T-cell (primary cell): Measurements from ENCODE around the gene CRAMP1. TPM values are rescaled to one million over a fixed set of nuclear protein-coding genes. Genes with fewer than 3 reads are reported as not detected.

Experiments
- ATAC-seq, 4 experiments: fragments of 200-7000 bp in 3 of 4; fragments of 150-1000 bp in 1 of 4; cut with Tn5 transposase; replicated peaks in 1 of 4; 1 replicate in 3 of 4; 2 replicates in 1 of 4; pipeline ENCODE4 v1.10.0; 2021; ENCODE audit warnings: moderate library complexity in 3 of 4, mild to moderate bottlenecking in 2 of 4, moderate number of reproducible peaks in 1 of 4
- CTCF ChIA-PET, 2 donors: fragments of 300-600 bp; sonication (Branson Sonifier 250); formaldehyde crosslinking; loops; one replicate each; lab custom pipeline; 2022; ENCODE audit warnings: antibody characterized with exemption in 2 of 2; lab: Charles Lee
- POLR2A ChIA-PET, 2 donors: fragments of 300-600 bp; sonication (Branson Sonifier 250); formaldehyde crosslinking; loops; one replicate each; lab custom pipeline; 2022; ENCODE audit warnings: antibody characterized with exemption in 2 of 2; lab: Charles Lee
- DNase-seq, 35 experiments: peaks; one replicate each; pipeline versions ENCODE4 v3.0.0 to v3.0.0-alpha.2; 2013 to 2023
- H3K27ac ChIP-seq: one replicate; pipeline ENCODE4 v1.5.1; 2013; ENCODE audit warnings: low read length
- H3K27me3 ChIP-seq, 2 experiments: replicated peaks in 1 of 2; 1 replicate in 1 of 2; 2 replicates in 1 of 2; pipeline versions ENCODE4 v1.6.1 to v1.7.0; 2013; ENCODE audit warnings: low read length in 1 of 2, mixed read lengths in 1 of 2; ENCODE audit not compliant: control insufficient read depth in 2 of 2, insufficient read depth in 2 of 2; ENCODE audit errors: extremely low read depth in 1 of 2
- H3K36me3 ChIP-seq, 2 donors: 1 replicate in 1 of 2; 2 replicates in 1 of 2; pipeline versions ENCODE4 v1.6.1 to v1.7.0; 2013; ENCODE audit warnings: low read length in 1 of 2; ENCODE audit not compliant: control insufficient read depth in 2 of 2, insufficient read depth in 1 of 2; ENCODE audit errors: extremely low read depth in 1 of 2
- H3K4me1 ChIP-seq, 2 experiments: 1 replicate in 1 of 2; 2 replicates in 1 of 2; pipeline versions ENCODE4 v1.6.1 to v1.7.0; 2013; ENCODE audit warnings: low read length in 2 of 2, mixed read lengths in 1 of 2; ENCODE audit not compliant: insufficient read depth in 2 of 2, control insufficient read depth in 1 of 2; ENCODE audit errors: extremely low read depth in 1 of 2
- H3K4me3 ChIP-seq, 2 donors: 1 replicate in 1 of 2; 2 replicates in 1 of 2; pipeline versions ENCODE4 v1.5.1 to v1.7.0; 2013; ENCODE audit warnings: mild to moderate bottlenecking in 2 of 2, low read length in 1 of 2, moderate library complexity in 1 of 2; ENCODE audit not compliant: control insufficient read depth in 1 of 2; ENCODE audit errors: extremely low read depth in 1 of 2
- H3K9me3 ChIP-seq: 2 replicates; pipeline ENCODE4 v1.7.0; 2013
- H3K27ac Mint-ChIP-seq, 2 donors: one replicate each; pipeline ENCODE4 v1.8.0; 2020 to 2021; ENCODE audit warnings: mild to moderate bottlenecking in 2 of 2, mixed read lengths in 2 of 2
- H3K27me3 Mint-ChIP-seq, 2 donors: one replicate each; pipeline ENCODE4 v1.8.0; 2021 to 2022; ENCODE audit warnings: mixed read lengths in 2 of 2
- H3K36me3 Mint-ChIP-seq: one replicate; pipeline ENCODE4 v1.8.0; 2021; ENCODE audit warnings: mixed read lengths
- H3K4me1 Mint-ChIP-seq, 3 donors: one replicate each; pipeline ENCODE4 v1.8.0; 2020 to 2022; ENCODE audit warnings: mixed read lengths in 3 of 3, mild to moderate bottlenecking in 1 of 3
- H3K4me3 Mint-ChIP-seq, 3 donors: one replicate each; pipeline ENCODE4 v1.8.0; 2020 to 2022; ENCODE audit warnings: mild to moderate bottlenecking in 3 of 3, mixed read lengths in 3 of 3, moderate library complexity in 3 of 3
- H3K9me3 Mint-ChIP-seq, 3 donors: one replicate each; pipeline ENCODE4 v1.8.0; 2020 to 2022; ENCODE audit warnings: mixed read lengths in 3 of 3
- whole genome bisulfite sequencing: methylation state at CpG from one replicate; pipeline ENCODE4 v1.1.5; 2013; ENCODE audit warnings: missing lambda C conversion rate; ENCODE audit not compliant: insufficient coverage; 5-methylcytosine and 5-hydroxymethylcytosine counted together
- total RNA-seq, 35 experiments: library from RNA in 6 of 35; stranded (reverse) in 6 of 35; fragments of 120-200 nt in 1 of 35; gene quantifications; one replicate each; pipeline versions ENCODE4 v1.2.1 to v1.2.4 and lab custom pipeline; 2013 to 2026

The CRAMP1 gene, protein sequence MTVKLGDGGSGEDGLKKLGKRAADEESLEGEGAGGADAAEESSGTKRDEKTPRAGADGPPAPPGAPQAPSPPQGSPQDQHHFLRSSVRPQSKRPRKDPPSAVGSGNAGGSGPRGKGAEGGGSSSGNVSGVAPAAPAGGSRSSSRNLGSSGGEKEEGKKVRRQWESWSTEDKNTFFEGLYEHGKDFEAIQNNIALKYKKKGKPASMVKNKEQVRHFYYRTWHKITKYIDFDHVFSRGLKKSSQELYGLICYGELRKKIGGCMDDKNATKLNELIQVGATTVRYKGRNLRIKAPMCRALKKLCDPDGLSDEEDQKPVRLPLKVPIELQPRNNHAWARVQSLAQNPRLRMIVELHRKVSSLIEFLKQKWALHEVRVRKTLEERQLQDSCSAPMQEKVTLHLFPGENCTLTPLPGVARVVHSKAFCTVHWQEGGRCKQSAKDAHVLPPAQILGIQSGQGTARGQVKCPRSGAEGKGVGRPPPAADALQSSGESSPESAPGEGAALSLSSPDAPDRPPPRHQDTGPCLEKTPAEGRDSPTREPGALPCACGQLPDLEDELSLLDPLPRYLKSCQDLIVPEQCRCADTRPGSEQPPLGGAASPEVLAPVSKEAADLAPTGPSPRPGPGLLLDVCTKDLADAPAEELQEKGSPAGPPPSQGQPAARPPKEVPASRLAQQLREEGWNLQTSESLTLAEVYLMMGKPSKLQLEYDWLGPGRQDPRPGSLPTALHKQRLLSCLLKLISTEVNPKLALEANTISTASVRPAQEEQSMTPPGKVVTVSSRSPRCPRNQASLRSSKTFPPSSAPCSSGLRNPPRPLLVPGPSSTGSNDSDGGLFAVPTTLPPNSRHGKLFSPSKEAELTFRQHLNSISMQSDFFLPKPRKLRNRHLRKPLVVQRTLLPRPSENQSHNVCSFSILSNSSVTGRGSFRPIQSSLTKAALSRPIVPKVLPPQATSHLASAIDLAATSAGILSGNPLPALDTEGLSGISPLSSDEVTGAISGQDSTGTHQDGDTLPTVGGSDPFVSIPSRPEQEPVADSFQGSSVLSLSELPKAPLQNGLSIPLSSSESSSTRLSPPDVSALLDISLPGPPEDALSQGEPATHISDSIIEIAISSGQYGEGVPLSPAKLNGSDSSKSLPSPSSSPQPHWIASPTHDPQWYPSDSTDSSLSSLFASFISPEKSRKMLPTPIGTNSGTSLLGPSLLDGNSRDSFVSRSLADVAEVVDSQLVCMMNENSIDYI (N-terminal part only)
- 10 to 100 TPM; 26.4 to 36.4 (median 33.0) TPM for total RNA-seq
- total RNA-seq (2013) = 12.3 TPM
- total RNA-seq (lab: John Stamatoyannopoulos, UW) = 12.6 to 30.8 (median 21.6) reads per million in 29 experiments

DNA sequence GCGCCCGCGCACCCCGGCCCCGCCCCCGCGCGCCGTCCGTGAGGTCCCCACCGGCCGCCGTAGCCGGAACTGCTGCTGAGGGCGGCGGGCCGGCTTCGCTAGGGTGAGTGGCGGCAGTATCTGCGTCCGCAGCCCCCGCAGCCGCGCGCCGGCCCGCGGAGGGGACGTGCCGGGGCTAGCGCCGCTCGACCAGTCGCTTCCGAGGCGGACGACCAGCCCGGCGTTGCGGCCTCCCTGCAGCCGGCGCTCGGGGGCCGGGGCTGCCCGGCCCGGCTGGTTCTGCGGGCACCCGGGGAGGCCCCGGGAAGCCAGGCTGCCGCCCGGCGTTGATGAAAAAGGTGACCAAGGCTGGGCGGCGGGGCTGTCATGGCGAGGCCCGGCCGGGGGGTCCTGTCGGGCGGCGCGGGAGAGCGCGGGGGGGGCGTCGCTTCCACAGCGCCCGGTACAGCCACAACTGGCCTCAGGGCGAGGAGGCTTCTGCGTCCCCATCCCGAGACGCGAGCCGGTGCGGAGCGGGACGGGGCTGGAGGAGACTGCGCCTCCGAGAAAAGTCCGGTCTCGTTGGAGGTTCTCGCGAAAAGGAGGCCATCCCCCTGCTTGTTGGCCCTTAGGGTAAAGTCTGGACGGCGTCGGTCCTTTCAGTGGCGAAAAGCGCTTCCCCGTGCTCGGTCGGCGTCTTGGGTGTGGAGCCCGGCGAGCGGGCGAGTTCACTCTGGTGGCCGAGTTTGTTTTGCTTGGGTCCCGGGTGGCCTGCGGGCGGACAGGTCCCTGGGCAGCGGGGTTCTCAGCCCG, at the start of gene CRAMP1:
Gene CRAMP1, plus strand, starts transcription at position 41 of the 792 bp plus-strand sequence. CDS start 2,280 bp downstream, outside the sequence.
- Histone ChIP-seq H3K4me1 (peaks cover 21 to 49% of the 10 kb centered on the region in 2 experiments), H3K27me3 (peaks cover 0 to 25% of the 10 kb centered on the region in 2 experiments), H3K36me3 (peaks cover 4 to 9% of the 10 kb centered on the region in 2 donors), H3K4me3 (peak within 1 kb of the TSS; percentile 66 to 72), H3K9me3 (no peaks in the 10 kb centered on the region), H3K27ac (peak within 1 kb of the TSS; percentile 68)
- ChIA-PET POLR2A (no interaction called here), CTCF (interaction anchor here in 1 of 2 donors (1.1 kb wide), 1 partner anchor 94 kb away, joined by 6 read pairs; the partner anchor contains the start of gene MAPK8IP3)
- H3K36me3 Mint-ChIP-seq = peaks cover 19% of the 10 kb centered on the region
- WGBS = under 1% methylated on average over 99 of the region's 101 CpGs
- peak in 9 of 35 experiments; percentile 7 to 40 (median 14) for DNase-seq
- H3K4me3 Mint-ChIP-seq = peak within 1 kb of the TSS; percentile 84 to 86 (median 86)
- H3K4me1 Mint-ChIP-seq = peaks cover 26 to 40% (median 37%) of the 10 kb centered on the region in 3 donors
- H3K27me3 Mint-ChIP-seq = peaks cover 0 to 5% of the 10 kb centered on the region in 2 donors
- peak in 2 of 4 experiments; percentile 0 for ATAC-seq
- peak within 1 kb of the TSS; percentile 89 to 98 for H3K27ac Mint-ChIP-seq
- H3K9me3 Mint-ChIP-seq = peaks cover 0 to 3% (median 0%) of the 10 kb centered on the region in 3 donors

GRCh38 chr16:1563786-1564185, 48.4 kb upstream of the CRAMP1 start:
- 96% methylated on average over 18 of the region's 20 CpGs for WGBS
- ATAC-seq (no peak), DNase-seq (no peak)
- Histone ChIP-seq H3K4me3 (no peak overlapping the region), H3K36me3 (no peaks in the 10 kb centered on the region), H3K27me3 (no peaks in the 10 kb centered on the region), H3K27ac (no peak overlapping the region), H3K4me1 (peaks cover 8 to 41% of the 10 kb centered on the region in 2 experiments), H3K9me3 (no peaks in the 10 kb centered on the region)
- ChIA-PET CTCF (no interaction called here), POLR2A (interaction anchor here in 1 of 2 donors (0.6 kb wide), 1 partner anchor 15 kb away, joined by 3 read pairs; no protein-coding TSS in a partner anchor)
- Mint-ChIP-seq H3K9me3 (no peaks in the 10 kb centered on the region), H3K36me3 (no peaks in the 10 kb centered on the region), H3K4me1 (peaks cover 36 to 48% (median 40%) of the 10 kb centered on the region in 3 donors), H3K4me3 (no peak overlapping the region), H3K27ac (no peak overlapping the region), H3K27me3 (no peaks in the 10 kb centered on the region)

DNA sequence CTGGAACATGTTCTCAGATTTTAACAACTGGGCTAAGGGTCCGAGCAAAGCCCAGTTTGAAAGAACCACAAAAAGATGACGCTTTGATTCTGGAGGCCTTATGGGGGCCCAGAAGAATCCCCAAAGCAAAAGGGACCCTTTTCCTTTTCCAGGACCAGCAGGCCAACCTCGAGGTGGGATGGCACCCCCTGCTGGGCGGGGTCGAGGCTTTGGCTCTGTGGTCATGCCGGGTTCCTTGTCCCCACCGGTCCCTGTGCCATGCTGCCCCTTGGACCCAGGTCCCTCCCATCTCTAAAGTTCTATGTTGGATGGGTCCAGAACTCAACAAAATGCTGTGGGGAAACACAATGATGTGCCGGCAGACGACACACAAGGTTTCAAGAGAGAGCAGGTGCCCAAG, 47.8 kb upstream of the CRAMP1 start:
- Mint-ChIP-seq H3K4me1 (peaks cover 30 to 43% (median 34%) of the 10 kb centered on the region in 3 donors), H3K27me3 (no peaks in the 10 kb centered on the region), H3K27ac (no peak overlapping the region), H3K36me3 (no peaks in the 10 kb centered on the region), H3K9me3 (no peaks in the 10 kb centered on the region), H3K4me3 (no peak overlapping the region)
- no peak for ATAC-seq
- ChIA-PET CTCF (no interaction called here), POLR2A (no interaction called here)
- no peak overlapping the region for H3K27ac ChIP-seq
- peaks cover 8 to 36% of the 10 kb centered on the region in 2 experiments for H3K4me1 ChIP-seq
- H3K27me3 ChIP-seq = no peaks in the 10 kb centered on the region
- DNase-seq = peak in 1 of 35 experiments; percentile 23
- H3K9me3 ChIP-seq = no peaks in the 10 kb centered on the region
- WGBS = 96% methylated on average over 6 of the region's 9 CpGs
- no peaks in the 10 kb centered on the region for H3K36me3 ChIP-seq
- H3K4me3 ChIP-seq = no peak overlapping the region

DNA sequence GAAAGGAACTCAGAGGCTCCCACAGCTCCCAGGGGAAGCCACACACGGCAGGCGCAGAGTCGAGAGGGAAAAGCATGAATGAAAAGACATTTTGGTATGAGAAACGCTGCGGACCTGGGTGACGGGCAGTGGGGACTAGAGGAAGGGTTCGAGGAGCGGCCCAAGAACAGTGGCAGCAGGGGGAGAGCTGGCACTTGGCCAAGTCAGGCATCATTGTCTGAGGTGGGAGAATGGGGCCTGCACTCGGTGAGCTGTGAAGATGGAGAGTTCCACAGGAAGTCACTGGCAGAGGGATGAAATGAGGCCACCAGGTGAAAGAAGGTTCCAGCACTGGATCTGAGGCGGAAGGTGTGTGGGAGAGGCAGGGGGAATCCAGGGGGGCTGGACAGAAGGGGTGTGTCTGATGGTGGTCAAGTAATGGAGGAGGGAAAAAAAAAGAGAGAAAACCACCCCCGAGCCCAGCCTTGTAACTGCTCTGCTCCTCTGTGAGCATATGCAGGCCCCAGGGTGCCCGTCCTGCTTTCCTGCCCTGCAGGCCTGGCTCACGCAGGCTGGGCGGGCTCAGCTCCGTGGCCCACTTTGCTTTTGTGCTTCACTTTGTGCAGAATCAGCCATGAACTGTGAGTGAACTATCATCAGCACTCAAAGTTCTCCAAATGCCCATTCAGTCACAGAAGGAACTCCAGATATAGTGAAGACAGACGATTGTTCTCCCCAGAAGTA, 46.9 kb upstream of the CRAMP1 start:
- H3K9me3 Mint-ChIP-seq = no peaks in the 10 kb centered on the region
- ChIA-PET CTCF (no interaction called here), POLR2A (no interaction called here)
- no peak for ATAC-seq
- no peak for DNase-seq
- no peaks in the 10 kb centered on the region for H3K36me3 Mint-ChIP-seq
- H3K36me3 ChIP-seq = no peaks in the 10 kb centered on the region
- no peaks in the 10 kb centered on the region for H3K27me3 ChIP-seq
- H3K4me3 ChIP-seq = no peak overlapping the region
- peaks cover 0 to 27% of the 10 kb centered on the region in 2 experiments for H3K4me1 ChIP-seq
- no peak overlapping the region for H3K27ac Mint-ChIP-seq
- H3K27me3 Mint-ChIP-seq = no peaks in the 10 kb centered on the region
- 92% methylated on average over 16 of the region's 16 CpGs for WGBS
- peaks cover 21 to 33% (median 25%) of the 10 kb centered on the region in 3 donors for H3K4me1 Mint-ChIP-seq
- H3K4me3 Mint-ChIP-seq = no peak overlapping the region
- H3K27ac ChIP-seq = no peak overlapping the region
- H3K9me3 ChIP-seq = no peaks in the 10 kb centered on the region

DNA sequence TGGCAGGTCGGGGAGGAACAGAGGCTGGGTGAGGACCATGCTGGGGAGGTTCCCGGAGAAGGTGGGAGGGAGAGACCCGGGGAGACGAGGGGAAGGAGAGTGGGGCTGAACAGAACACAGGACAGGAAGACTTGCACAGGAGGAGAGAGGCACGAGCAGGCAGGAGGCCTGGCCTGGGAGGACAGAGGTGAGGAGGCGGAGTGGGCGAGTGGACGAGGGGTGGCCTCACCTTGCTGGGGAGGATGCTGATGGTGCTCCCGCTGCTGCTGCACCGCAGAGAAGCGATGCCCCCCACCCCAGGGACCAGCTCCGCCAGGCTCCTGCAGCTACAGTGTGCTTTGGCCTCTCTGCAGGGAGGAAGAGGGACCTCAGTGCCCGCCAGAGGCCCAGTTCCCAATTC, 44.2 kb upstream of the CRAMP1 start:
- no peak overlapping the region for H3K27ac Mint-ChIP-seq

More for the DNA sequence above, 44.2 kb upstream of the CRAMP1 start:
- ATAC-seq = no peak
- Mint-ChIP-seq H3K36me3 (no peaks in the 10 kb centered on the region), H3K9me3 (no peaks in the 10 kb centered on the region), H3K4me1 (peaks cover 0 to 6% (median 4%) of the 10 kb centered on the region in 3 donors), H3K27me3 (no peaks in the 10 kb centered on the region), H3K4me3 (no peak overlapping the region)
- Histone ChIP-seq H3K4me3 (no peak overlapping the region), H3K4me1 (peaks cover 0 to 1% of the 10 kb centered on the region in 2 experiments), H3K36me3 (no peaks in the 10 kb centered on the region), H3K27me3 (peaks cover 0 to 11% of the 10 kb centered on the region in 2 experiments), H3K27ac (no peak overlapping the region), H3K9me3 (no peaks in the 10 kb centered on the region)
- ChIA-PET CTCF (no interaction called here), POLR2A (no interaction called here)
- 93% methylated on average over 11 of the region's 13 CpGs for WGBS
- DNase-seq = no peak
